Measurements from ENCODE around the gene MYO1G.

The MYO1G gene

GRCh38 chr7:44930921-44931320 lies 47.9 kb downstream of the MYO1G start:
- Histone ChIP-seq H2AFZ (ENCODE audit: low read length, unreplicated experiment) (no peak overlapping the region), H3K36me3 (ENCODE audit: insufficient read depth, low read length) (no peaks in the 10 kb centered on the region), H3K27me3 (ENCODE audit: insufficient read depth, low read length) (peaks cover 8% of the 10 kb centered on the region), H3K4me1 (ENCODE audit: control insufficient read depth, insufficient read depth, low read length, unreplicated experiment) (no peaks in the 10 kb centered on the region), H3K79me2 (ENCODE audit: control insufficient read depth, insufficient read depth, low read length, unreplicated experiment) (no peaks in the 10 kb centered on the region), H3K4me3 (ENCODE audit: low read depth, low read length) (no peak overlapping the region), H3K27ac (ENCODE audit: low read depth, low read length) (no peak overlapping the region)

- H2AFZ ChIP-seq (ENCODE audit: low read length, unreplicated experiment), result no peak overlapping the region
- H3K27ac ChIP-seq (ENCODE audit: low read depth, low read length), result no peak overlapping the region
- no peaks in the 10 kb centered on the region for H3K4me1 ChIP-seq (ENCODE audit: control insufficient read depth, insufficient read depth, low read length, unreplicated experiment)
- no peaks in the 10 kb centered on the region for H3K79me2 ChIP-seq (ENCODE audit: control insufficient read depth, insufficient read depth, low read length, unreplicated experiment)
- H3K27me3 ChIP-seq (ENCODE audit: insufficient read depth, low read length), result no peaks in the 10 kb centered on the region
- no peaks in the 10 kb centered on the region for H3K36me3 ChIP-seq (ENCODE audit: insufficient read depth, low read length)
- no peak overlapping the region for H3K4me3 ChIP-seq (ENCODE audit: low read depth, low read length)
Measured at GRCh38 chr7:44922351-44922694, 56.5 kb downstream of the MYO1G start.

GRCh38 chr7:44921607-44922350 lies 57.0 kb downstream of the MYO1G start:
- Histone ChIP-seq H3K4me1 (ENCODE audit: control insufficient read depth, insufficient read depth, low read length, unreplicated experiment) (no peaks in the 10 kb centered on the region), H3K79me2 (ENCODE audit: control insufficient read depth, insufficient read depth, low read length, unreplicated experiment) (no peaks in the 10 kb centered on the region), H3K27me3 (ENCODE audit: insufficient read depth, low read length) (no peaks in the 10 kb centered on the region), H3K27ac (ENCODE audit: low read depth, low read length) (no peak overlapping the region), H2AFZ (ENCODE audit: low read length, unreplicated experiment) (no peak overlapping the region), H3K4me3 (ENCODE audit: low read depth, low read length) (no peak overlapping the region), H3K36me3 (ENCODE audit: insufficient read depth, low read length) (no peaks in the 10 kb centered on the region)

DNA sequence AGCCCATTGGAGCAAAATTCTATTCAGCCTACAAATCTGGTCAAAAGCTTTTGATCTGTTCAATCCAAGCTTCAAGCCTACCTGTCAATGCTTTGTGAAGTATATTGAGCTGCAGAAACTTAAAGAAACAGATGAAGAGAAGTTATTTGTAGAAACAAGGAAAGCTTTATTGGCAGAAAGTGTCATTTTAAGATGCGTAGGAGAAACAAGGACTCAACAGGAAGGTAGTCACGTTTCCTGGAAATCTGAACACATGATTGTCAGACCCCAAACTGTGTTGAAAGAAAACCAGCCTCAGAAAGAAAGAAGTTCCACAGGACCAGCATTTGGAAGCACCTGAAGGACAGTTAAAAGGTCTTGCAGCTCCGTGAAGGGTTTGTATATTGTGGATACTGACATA lies 58.7 kb downstream of the MYO1G start:
- Histone ChIP-seq H3K79me2 (ENCODE audit: control insufficient read depth, insufficient read depth, low read length, unreplicated experiment) (no peaks in the 10 kb centered on the region), H3K27ac (ENCODE audit: low read depth, low read length) (no peak overlapping the region), H2AFZ (ENCODE audit: low read length, unreplicated experiment) (no peak overlapping the region), H3K4me3 (ENCODE audit: low read depth, low read length) (no peak overlapping the region), H3K36me3 (ENCODE audit: insufficient read depth, low read length) (no peaks in the 10 kb centered on the region), H3K27me3 (ENCODE audit: insufficient read depth, low read length) (no peaks in the 10 kb centered on the region), H3K4me1 (ENCODE audit: control insufficient read depth, insufficient read depth, low read length, unreplicated experiment) (no peaks in the 10 kb centered on the region)

DNA sequence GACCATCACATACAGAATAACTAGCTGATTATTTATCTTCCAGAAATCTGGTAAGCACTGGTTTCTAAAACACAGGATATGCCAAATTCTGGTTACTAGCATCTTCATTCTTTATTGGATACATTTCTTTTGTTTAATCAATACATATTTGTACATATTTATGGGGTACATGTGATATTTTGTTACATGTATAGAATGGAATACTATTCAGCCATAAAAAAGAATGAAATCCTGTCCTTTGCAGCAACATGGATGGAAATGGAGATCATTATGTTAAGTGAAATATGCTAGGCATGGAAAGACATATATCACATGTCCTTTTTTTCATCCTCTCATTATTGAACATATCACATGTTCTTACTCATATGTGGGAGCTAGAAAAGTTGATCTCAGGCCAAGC lies 60.8 kb downstream of the MYO1G start:
- Histone ChIP-seq H3K27ac (ENCODE audit: low read depth, low read length) (no peak overlapping the region), H3K4me3 (ENCODE audit: low read depth, low read length) (no peak overlapping the region), H3K4me1 (ENCODE audit: control insufficient read depth, insufficient read depth, low read length, unreplicated experiment) (no peaks in the 10 kb centered on the region), H2AFZ (ENCODE audit: low read length, unreplicated experiment) (no peak overlapping the region), H3K27me3 (ENCODE audit: insufficient read depth, low read length) (no peaks in the 10 kb centered on the region), H3K79me2 (ENCODE audit: control insufficient read depth, insufficient read depth, low read length, unreplicated experiment) (no peaks in the 10 kb centered on the region), H3K36me3 (ENCODE audit: insufficient read depth, low read length) (no peaks in the 10 kb centered on the region)

DNA sequence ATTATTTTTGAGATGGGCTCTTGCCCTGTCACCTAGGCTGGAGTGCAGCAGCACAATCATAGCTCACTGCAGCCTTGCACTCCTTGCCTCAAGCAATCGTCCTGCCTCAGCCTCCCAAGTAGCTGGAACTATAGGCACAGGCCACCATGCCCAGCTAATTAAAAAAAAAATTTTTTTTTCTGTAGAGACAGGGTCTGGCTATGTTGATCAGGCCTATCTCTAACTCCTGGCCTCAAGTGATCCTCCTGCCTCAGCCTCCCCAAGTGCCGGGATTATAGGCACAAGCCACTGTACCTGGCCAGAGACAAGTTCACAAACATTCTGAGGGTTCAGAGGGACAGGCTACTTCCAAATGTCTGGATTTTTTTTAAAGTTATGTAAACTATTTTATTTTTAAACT lies 61.4 kb downstream of the MYO1G start:
- Histone ChIP-seq H3K4me3 (ENCODE audit: low read depth, low read length) (no peak overlapping the region), H3K27ac (ENCODE audit: low read depth, low read length) (no peak overlapping the region), H2AFZ (ENCODE audit: low read length, unreplicated experiment) (no peak overlapping the region), H3K36me3 (ENCODE audit: insufficient read depth, low read length) (no peaks in the 10 kb centered on the region), H3K27me3 (ENCODE audit: insufficient read depth, low read length) (no peaks in the 10 kb centered on the region), H3K79me2 (ENCODE audit: control insufficient read depth, insufficient read depth, low read length, unreplicated experiment) (no peaks in the 10 kb centered on the region), H3K4me1 (ENCODE audit: control insufficient read depth, insufficient read depth, low read length, unreplicated experiment) (no peaks in the 10 kb centered on the region)

- H3K36me3 ChIP-seq (ENCODE audit: insufficient read depth, low read length), result no peaks in the 10 kb centered on the region
- no peak overlapping the region for H3K4me3 ChIP-seq (ENCODE audit: low read depth, low read length)
- no peak overlapping the region for H3K27ac ChIP-seq (ENCODE audit: low read depth, low read length)
- H3K79me2 ChIP-seq (ENCODE audit: control insufficient read depth, insufficient read depth, low read length, unreplicated experiment), result no peaks in the 10 kb centered on the region
- H2AFZ ChIP-seq (ENCODE audit: low read length, unreplicated experiment), result no peak overlapping the region
- H3K27me3 ChIP-seq (ENCODE audit: insufficient read depth, low read length), result no peaks in the 10 kb centered on the region
- H3K4me1 ChIP-seq (ENCODE audit: control insufficient read depth, insufficient read depth, low read length, unreplicated experiment), result no peaks in the 10 kb centered on the region
Measured at GRCh38 chr7:44914992-44915607, 63.7 kb downstream of the MYO1G start.

DNA sequence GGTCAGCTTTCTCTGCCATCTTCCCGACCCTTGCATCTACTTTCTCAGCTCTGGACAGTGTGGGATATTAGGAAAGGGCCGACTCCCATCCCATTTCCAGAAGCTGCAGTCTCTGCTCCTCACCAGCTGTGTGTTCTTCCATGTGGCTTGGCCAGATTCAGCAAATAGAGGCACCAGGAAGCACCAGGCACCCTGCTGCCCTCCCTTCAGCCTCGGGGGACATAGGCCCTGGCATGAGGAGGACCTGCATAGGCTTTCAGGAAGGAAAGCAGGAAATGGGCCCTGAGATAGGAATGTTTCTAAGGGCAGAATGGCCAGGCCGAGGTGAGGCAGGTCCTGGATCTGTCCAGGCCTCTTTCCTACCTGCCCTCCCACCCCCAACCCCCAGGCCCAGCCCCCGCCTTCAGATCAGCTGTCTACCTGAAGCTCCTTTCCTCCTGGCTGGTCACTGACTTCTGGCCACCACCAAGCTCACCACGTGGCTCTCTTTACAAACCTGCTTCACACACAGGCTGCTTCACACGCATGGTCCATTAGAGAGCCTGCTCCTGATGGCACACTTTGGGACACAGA lies 66.0 kb downstream of the MYO1G start:
- Histone ChIP-seq H2AFZ (ENCODE audit: low read length, unreplicated experiment) (no peak overlapping the region), H3K27ac (ENCODE audit: low read depth, low read length) (no peak overlapping the region), H3K79me2 (ENCODE audit: control insufficient read depth, insufficient read depth, low read length, unreplicated experiment) (no peaks in the 10 kb centered on the region), H3K4me1 (ENCODE audit: control insufficient read depth, insufficient read depth, low read length, unreplicated experiment) (no peaks in the 10 kb centered on the region), H3K4me3 (ENCODE audit: low read depth, low read length) (no peak overlapping the region), H3K27me3 (ENCODE audit: insufficient read depth, low read length) (no peaks in the 10 kb centered on the region), H3K36me3 (ENCODE audit: insufficient read depth, low read length) (no peaks in the 10 kb centered on the region)
